ENCODE data around the gene TOP3B. TPM values are rescaled to one million over a fixed set of nuclear protein-coding genes. Genes with fewer than 3 reads are reported as not detected.

Gene TOP3B
- total RNA-seq, 1 donor from 2014 or later, result 32.1 TPM

DNA sequence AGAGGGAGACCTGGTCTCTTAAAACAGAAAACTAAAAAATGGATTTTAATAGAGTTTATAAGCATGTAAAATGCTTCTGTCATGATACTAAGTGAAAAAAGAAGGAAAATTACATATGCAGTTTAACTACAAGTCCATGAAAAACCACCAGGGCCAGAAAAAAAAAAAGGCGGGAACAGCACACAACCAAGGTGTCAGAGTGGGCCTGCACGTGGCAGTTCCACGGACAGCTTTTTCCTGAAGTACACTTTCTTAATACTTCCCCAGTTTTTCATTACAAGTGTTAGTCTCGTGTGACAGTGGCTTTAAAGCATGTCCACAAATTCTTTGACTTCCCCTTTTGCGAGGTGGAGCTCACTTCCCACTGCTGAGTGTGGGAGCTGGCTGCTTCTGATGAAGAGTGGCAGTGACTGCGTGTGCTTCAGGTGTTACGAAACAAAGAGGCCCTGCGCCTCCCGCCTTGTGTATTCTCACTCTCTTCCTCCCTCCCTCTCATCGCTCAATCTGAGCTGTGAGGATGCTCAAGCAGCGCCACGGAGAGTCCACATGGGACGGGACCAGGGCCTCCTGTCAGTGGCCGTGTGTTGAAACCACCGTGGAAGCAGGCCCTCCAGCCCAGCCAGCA, 46.3 kb downstream of the TOP3B start:
- Histone ChIP-seq H3K27ac (peak overlapping the region; percentile 94), H3K9me3 (no peaks in the 10 kb centered on the region), H3K4me3 (no peak overlapping the region), H3K36me3 (peaks cover 36% of the 10 kb centered on the region), H3K27me3 (ENCODE audit: low read depth) (no peaks in the 10 kb centered on the region), H3K4me1 (peaks cover 59% of the 10 kb centered on the region)
- DNase-seq (peak; percentile 85), ATAC-seq (peak; percentile 20 to 29)
- intact Hi-C loops (cut with DNase I), result loop anchor here (10.0 kb wide), 1 partner anchor 221 kb away; no protein-coding TSS in a partner anchor
- TF ChIP-seq, protein P1, sequence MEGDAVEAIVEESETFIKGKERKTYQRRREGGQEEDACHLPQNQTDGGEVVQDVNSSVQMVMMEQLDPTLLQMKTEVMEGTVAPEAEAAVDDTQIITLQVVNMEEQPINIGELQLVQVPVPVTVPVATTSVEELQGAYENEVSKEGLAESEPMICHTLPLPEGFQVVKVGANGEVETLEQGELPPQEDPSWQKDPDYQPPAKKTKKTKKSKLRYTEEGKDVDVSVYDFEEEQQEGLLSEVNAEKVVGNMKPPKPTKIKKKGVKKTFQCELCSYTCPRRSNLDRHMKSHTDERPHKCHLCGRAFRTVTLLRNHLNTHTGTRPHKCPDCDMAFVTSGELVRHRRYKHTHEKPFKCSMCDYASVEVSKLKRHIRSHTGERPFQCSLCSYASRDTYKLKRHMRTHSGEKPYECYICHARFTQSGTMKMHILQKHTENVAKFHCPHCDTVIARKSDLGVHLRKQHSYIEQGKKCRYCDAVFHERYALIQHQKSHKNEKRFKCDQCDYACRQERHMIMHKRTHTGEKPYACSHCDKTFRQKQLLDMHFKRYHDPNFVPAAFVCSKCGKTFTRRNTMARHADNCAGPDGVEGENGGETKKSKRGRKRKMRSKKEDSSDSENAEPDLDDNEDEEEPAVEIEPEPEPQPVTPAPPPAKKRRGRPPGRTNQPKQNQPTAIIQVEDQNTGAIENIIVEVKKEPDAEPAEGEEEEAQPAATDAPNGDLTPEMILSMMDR (IDR thresholded peaks at IDR 0.05), result no peak

DNA sequence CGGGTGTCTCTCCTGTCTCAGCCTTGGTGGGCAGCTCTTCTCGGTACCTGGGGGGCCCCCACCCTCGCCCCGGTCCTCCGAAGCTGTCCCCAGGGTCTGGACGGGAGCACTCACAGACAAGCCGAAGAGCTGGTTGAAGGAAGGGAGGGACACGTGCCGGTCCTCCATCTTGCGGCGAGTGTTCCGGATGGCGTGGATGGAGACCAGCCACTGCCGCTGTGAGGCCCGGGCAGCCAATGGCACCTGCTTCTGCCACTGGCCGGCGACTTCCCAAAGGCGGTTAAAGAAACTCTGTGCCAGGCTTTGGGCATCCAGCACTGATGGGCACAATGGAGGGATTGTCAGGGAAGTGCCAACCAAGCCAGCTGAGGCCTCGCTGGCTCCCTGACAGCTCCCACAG, 48.7 kb downstream of the TOP3B start:
- no peak overlapping the region for H3K4me3 ChIP-seq
- ATAC-seq (no peak), DNase-seq (no peak)
- peaks cover 56% of the 10 kb centered on the region for H3K36me3 ChIP-seq
- no peaks in the 10 kb centered on the region for H3K27me3 ChIP-seq (ENCODE audit: low read depth)
- peaks cover 36% of the 10 kb centered on the region for H3K4me1 ChIP-seq
- intact Hi-C loops (cut with DNase I), result loop anchor here (10.0 kb wide), 1 partner anchor 219 kb away; no protein-coding TSS in a partner anchor
- no peaks in the 10 kb centered on the region for H3K9me3 ChIP-seq
- TF ChIP-seq, protein P1 (IDR thresholded peaks at IDR 0.05), result no peak
- H3K27ac ChIP-seq, result no peak overlapping the region

DNA sequence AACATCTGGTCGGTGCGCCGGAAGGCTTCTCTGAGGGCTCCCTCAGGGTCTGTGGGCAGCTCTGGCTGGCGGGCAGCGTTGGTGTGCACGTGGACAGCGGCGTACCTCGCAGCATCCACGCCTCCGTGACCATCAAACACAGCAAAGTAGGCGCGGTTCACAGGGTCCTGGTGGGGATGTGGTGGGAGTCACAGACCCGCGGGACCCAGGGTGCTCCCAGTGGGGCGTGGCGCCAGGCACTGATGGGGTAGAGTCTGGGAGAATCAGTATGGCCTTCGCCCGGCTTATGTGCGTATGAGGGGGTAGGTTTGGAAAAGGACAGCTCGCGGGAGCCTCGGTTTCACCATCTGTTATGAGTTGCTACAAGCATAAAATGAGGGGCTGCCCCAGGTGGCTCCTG, 49.2 kb downstream of the TOP3B start:
- TF ChIP-seq, protein P1 (IDR thresholded peaks at IDR 0.05), result no peak
- H3K36me3 ChIP-seq, result peaks cover 58% of the 10 kb centered on the region
- H3K27ac ChIP-seq, result no peak overlapping the region
- ATAC-seq (no peak), DNase-seq (no peak)
- intact Hi-C loops (cut with DNase I), result loop anchor here (10.0 kb wide), 1 partner anchor 219 kb away; no protein-coding TSS in a partner anchor
- peaks cover 31% of the 10 kb centered on the region for H3K4me1 ChIP-seq
- no peak overlapping the region for H3K4me3 ChIP-seq
- H3K9me3 ChIP-seq, result no peaks in the 10 kb centered on the region
- H3K27me3 ChIP-seq (ENCODE audit: low read depth), result no peaks in the 10 kb centered on the region

DNA sequence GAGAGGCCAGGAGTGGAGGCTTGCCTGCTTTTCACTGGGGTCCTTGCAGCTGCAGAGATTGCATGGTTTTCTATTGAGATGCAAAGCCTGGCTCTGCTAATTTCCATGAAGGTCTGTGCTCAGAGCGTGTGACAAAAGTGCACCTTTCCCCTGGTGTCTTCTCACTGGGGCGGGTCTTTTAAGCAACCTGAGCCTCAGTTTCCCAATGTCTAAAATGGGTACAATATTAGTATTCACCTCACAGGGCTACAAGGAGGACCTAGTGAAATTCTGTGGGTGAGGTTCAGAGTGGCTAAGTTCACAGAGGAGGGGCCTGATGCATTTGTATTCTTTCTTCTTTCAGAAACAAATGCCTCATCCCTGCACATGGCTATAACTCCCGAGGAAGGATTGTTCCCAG, 50.2 kb downstream of the TOP3B start:
- Histone ChIP-seq H3K36me3 (peaks cover 69% of the 10 kb centered on the region), H3K27ac (no peak overlapping the region), H3K27me3 (ENCODE audit: low read depth) (no peaks in the 10 kb centered on the region), H3K4me1 (peaks cover 22% of the 10 kb centered on the region), H3K4me3 (no peak overlapping the region), H3K9me3 (no peaks in the 10 kb centered on the region)
- DNase-seq (no peak), ATAC-seq (no peak)
- TF ChIP-seq, protein P1 (IDR thresholded peaks at IDR 0.05), result no peak
- intact Hi-C loops (cut with DNase I), result loop anchor here (10.0 kb wide), 1 partner anchor 218 kb away; no protein-coding TSS in a partner anchor

DNA sequence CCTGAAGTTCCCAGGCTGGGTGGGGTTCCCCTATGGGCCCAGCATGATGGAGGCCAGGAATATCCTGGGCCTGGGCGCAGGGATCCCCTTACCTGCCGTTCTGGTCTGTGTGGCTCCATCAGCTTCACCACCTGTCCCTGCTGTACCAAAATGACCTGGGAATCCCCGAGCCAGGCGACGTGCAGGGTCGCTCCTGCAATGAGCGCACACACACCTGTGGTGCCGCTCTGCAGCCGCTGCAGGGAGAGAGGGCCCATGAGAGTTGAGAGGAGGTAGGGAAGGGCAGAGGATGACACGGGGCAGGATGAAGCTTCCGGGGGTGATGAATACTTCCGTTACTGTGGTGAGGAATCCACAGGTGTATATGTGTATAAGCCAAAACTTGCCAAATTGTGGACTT, 51.5 kb downstream of the TOP3B start:
- Histone ChIP-seq H3K9me3 (no peaks in the 10 kb centered on the region), H3K4me3 (no peak overlapping the region), H3K36me3 (peaks cover 80% of the 10 kb centered on the region), H3K27me3 (ENCODE audit: low read depth) (no peaks in the 10 kb centered on the region), H3K4me1 (peaks cover 9% of the 10 kb centered on the region), H3K27ac (no peak overlapping the region)
- no peak for ATAC-seq
- intact Hi-C loops (cut with DNase I), result loop anchor here (10.0 kb wide), 1 partner anchor 216 kb away; no protein-coding TSS in a partner anchor
- TF ChIP-seq, protein P1 (IDR thresholded peaks at IDR 0.05), result no peak
- no peak for DNase-seq
